Liver (tissue), 3 donors: ENCODE measurements around the gene AIG1.

ENCODE experiments used
- GABPA ChIP-seq, 2 donors: IDR thresholded peaks in 1 of 2; conservative IDR thresholded peaks in 1 of 2; 2 replicates each; pipeline ENCODE4 v1.6.1; 2016; ENCODE audit warnings: antibody characterized with exemption in 2 of 2, mild to moderate bottlenecking in 1 of 2, moderate library complexity in 1 of 2
- TAF1 ChIP-seq: conservative IDR thresholded peaks from 2 replicates; pipeline ENCODE4 v1.6.1; 2016; ENCODE audit warnings: antibody characterized with exemption, mild to moderate bottlenecking
- TF ChIP-seq, protein P1 (sequence below): fragments of 150-350 bp; IDR thresholded peaks from 2 replicates; pipeline ENCODE4 v1.5.1; 2017; ENCODE audit warnings: improper control_type of control experiment, low read depth, low read length; ENCODE audit not compliant: missing input control
- TF ChIP-seq, protein P2 (sequence below): IDR thresholded peaks from 2 replicates; pipeline ENCODE4 v1.6.1; 2016; ENCODE audit warnings: antibody characterized with exemption
- donor health status: healthy.
- donor health status: healthy.

DNA sequence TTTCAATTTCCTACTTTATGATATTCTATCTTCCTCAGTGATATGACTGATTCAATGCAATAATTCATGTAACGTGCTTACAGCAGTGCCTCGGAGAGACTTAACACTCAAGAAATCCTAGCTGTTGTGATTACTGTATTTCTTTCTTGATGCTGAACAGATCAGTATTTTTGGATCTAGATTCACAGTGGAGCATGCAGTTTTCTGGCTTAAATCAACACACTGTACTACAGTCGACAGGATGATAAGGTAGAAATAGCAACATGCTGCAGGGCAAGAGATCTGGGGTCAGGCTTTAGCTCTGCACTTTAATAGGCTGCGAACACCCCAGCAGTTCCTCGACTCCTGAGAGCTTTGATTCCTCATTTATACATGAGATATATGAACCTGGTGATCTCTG, 161.0 kb downstream of the AIG1 start:
- TF ChIP-seq, protein P1, sequence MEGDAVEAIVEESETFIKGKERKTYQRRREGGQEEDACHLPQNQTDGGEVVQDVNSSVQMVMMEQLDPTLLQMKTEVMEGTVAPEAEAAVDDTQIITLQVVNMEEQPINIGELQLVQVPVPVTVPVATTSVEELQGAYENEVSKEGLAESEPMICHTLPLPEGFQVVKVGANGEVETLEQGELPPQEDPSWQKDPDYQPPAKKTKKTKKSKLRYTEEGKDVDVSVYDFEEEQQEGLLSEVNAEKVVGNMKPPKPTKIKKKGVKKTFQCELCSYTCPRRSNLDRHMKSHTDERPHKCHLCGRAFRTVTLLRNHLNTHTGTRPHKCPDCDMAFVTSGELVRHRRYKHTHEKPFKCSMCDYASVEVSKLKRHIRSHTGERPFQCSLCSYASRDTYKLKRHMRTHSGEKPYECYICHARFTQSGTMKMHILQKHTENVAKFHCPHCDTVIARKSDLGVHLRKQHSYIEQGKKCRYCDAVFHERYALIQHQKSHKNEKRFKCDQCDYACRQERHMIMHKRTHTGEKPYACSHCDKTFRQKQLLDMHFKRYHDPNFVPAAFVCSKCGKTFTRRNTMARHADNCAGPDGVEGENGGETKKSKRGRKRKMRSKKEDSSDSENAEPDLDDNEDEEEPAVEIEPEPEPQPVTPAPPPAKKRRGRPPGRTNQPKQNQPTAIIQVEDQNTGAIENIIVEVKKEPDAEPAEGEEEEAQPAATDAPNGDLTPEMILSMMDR = no peak
- TF ChIP-seq, protein P2, sequence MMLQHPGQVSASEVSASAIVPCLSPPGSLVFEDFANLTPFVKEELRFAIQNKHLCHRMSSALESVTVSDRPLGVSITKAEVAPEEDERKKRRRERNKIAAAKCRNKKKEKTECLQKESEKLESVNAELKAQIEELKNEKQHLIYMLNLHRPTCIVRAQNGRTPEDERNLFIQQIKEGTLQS = no peak
- TF ChIP-seq GABPA (IDR thresholded peaks at IDR 0.05 in 1 of 2, conservative IDR thresholded peaks at IDR 0.05 in 1 of 2) (no peak), TAF1 (no peak)
